Colonic mucosa (tissue), 4 donors: ENCODE results near the gene FGFR3. TPM values are rescaled to one million over a fixed set of nuclear protein-coding genes. Genes with fewer than 3 reads are reported as not detected.
A peak's percentile ranks its signal among the peaks of the same experiment; 100 is the strongest.

ENCODE experiments used
- DNase-seq: peaks from one replicate; pipeline ENCODE4 v3.0.0-alpha.2; 2020
- H3K27ac ChIP-seq: fragments of 200-600 bp; one replicate; pipeline ENCODE4 v1.8.0; 2021
- H3K27me3 ChIP-seq: fragments of 200-600 bp; one replicate; pipeline ENCODE4 v1.8.0; 2021
- H3K36me3 ChIP-seq: fragments of 200-600 bp; one replicate; pipeline ENCODE4 v1.8.0; 2021
- H3K4me1 ChIP-seq: fragments of 200-600 bp; one replicate; pipeline ENCODE4 v1.8.0; 2021; ENCODE audit warnings: mild to moderate bottlenecking
- H3K4me3 ChIP-seq: fragments of 200-600 bp; one replicate; pipeline ENCODE4 v1.8.0; 2021
- H3K9ac ChIP-seq, 2 donors: one replicate each; pipeline ENCODE4 v1.7.0; 2013; ENCODE audit warnings: control low read depth in 2 of 2, low read depth in 2 of 2, low read length in 2 of 2
- H3K9me3 ChIP-seq: fragments of 200-600 bp; one replicate; pipeline ENCODE4 v1.8.0; 2021
- CTCF ChIP-seq: fragments of 200-600 bp; IDR thresholded peaks from one replicate; pipeline ENCODE4 v1.8.0; 2022; ENCODE audit warnings: antibody characterized with exemption, mild to moderate bottlenecking
- intact Hi-C: fragments of 100-400 bp; cut with DNase I; formaldehyde crosslinking; loops from one replicate; pipeline ENCODE4 v1.14.1; 2022
- total RNA-seq, 2 donors: library from RNA; stranded (reverse); fragmentation: NEBNext Ultra II Directional in 1 of 2; extraction: Animal tissue kit (Norgen Biotek cat#: 25700) in 1 of 2; gene quantifications; one replicate each; pipeline ENCODE4 v1.2.1, GENCODE V29; 2021
- donor health status: healthy.
- donor health status: DM: no; HTN: no; CAD: no.
- donor health status: DM: no; HTN: no; CAD: no.

FGFR3 gene
- total RNA-seq, 2 donors from 2014 or later, result 32.3 to 52.9 TPM

DNA sequence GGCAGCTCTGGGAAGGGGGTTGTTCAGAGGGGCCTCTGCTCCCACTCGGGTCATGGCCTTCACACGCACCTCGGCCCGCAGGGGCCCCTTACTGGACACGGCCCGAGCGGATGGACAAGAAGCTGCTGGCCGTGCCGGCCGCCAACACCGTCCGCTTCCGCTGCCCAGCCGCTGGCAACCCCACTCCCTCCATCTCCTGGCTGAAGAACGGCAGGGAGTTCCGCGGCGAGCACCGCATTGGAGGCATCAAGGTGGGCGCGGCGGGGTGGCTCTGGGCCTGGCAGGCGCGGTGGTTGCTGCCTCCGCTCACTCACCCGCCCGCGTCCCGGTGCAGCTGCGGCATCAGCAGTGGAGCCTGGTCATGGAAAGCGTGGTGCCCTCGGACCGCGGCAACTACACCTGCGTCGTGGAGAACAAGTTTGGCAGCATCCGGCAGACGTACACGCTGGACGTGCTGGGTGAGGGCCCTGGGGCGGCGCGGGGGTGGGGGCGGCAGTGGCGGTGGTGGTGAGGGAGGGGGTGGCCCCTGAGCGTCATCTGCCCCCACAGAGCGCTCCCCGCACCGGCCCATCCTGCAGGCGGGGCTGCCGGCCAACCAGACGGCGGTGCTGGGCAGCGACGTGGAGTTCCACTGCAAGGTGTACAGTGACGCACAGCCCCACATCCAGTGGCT is 8.3 kb downstream of the FGFR3 start:
- TF ChIP-seq CTCF, result no peak
- Histone ChIP-seq H3K27me3 (peaks cover 10% of the 10 kb centered on the region), H3K4me1 (peaks cover 7% of the 10 kb centered on the region), H3K4me3 (no peak overlapping the region), H3K9me3 (no peaks in the 10 kb centered on the region), H3K9ac (no peak overlapping the region), H3K27ac (no peak overlapping the region), H3K36me3 (no peaks in the 10 kb centered on the region)
- no peak for DNase-seq
- intact Hi-C loops, result no loop called here

DNA sequence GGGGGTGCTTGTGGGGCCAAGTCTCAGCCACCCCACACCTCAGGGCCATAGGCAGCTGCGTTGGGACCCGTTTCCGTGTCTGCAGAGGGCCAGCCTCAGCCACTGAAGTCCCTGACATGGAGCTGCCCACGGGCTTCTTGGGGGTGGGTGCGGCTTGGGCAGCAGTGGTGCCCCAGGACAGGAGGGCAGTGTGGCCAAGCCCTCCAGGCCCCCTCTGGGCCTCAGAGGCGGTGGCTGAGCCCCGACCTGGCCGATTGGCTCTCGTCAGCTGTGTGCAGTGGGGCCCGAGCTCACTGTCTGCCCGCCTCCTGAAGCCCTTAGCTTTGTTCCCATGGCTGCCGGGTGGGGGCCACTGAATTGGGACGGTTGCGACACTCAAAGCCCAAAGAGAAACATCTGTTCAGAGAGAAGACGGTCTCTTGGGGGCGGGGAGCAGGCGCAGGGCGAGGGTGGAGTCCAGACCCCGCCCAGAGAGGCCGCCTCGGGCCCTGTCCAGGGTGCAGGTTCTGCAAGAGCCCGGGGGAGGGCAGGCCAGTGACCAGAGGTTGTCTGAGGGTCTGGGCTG is 9.1 kb downstream of the FGFR3 start:
- H3K4me3 ChIP-seq, result no peak overlapping the region
- TF ChIP-seq CTCF, result no peak
- DNase-seq, result peak; percentile 48
- H3K36me3 ChIP-seq, result no peaks in the 10 kb centered on the region
- H3K4me1 ChIP-seq, result peaks cover 5% of the 10 kb centered on the region
- intact Hi-C loops, result no loop called here
- H3K9ac ChIP-seq, result no peak overlapping the region
- peaks cover 4% of the 10 kb centered on the region for H3K27me3 ChIP-seq
- no peaks in the 10 kb centered on the region for H3K9me3 ChIP-seq
- no peak overlapping the region for H3K27ac ChIP-seq

GRCh38 chr4:1802720-1803522 is 9.8 kb downstream of the FGFR3 start:
- no peak overlapping the region for H3K27ac ChIP-seq
- intact Hi-C loops, result no loop called here
- no peak for DNase-seq

DNA sequence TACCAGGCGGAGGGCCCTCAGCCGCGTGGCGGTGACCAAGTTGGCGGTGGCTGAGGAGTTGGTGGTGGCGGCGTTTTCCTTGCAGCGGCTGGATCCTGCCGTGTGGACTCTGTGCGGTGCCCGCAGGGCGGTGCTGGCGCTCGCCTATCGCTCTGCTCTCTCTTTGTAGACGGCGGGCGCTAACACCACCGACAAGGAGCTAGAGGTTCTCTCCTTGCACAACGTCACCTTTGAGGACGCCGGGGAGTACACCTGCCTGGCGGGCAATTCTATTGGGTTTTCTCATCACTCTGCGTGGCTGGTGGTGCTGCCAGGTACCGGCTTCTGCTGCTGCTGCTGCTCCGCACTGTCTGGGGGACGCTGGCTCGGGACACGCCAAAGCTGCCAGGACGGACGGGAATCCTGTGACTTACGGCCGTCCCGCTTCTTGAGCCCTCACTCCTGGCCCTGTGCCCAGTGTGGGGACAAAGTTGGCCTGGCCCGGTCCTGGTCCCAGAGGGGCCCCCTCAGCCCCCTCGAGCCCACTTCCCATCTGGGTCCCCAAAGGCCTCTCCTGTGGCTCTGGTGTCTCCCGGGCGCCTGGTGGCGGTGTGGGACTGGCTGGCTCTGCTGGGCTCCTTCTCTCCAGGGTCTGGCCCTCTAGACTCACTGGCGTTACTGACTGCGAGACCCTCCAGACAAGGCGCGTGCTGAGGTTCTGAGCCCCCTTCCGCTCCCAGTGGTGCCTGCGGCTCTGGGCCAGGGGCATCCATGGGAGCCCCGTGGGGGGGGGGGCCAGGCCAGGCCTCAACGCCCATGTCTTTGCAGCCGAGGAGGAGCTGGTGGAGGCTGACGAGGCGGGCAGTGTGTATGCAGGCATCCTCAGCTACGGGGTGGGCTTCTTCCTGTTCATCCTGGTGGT is 10.7 kb downstream of the FGFR3 start:
- Histone ChIP-seq H3K27ac (no peak overlapping the region), H3K36me3 (no peaks in the 10 kb centered on the region), H3K9me3 (no peaks in the 10 kb centered on the region), H3K4me3 (no peak overlapping the region), H3K4me1 (peaks cover 5% of the 10 kb centered on the region), H3K9ac (no peak overlapping the region), H3K27me3 (no peaks in the 10 kb centered on the region)
- TF ChIP-seq CTCF, result no peak
- no peak for DNase-seq
- intact Hi-C loops, result no loop called here

More at GRCh38 chr4:1802720-1803522, 9.8 kb downstream of the FGFR3 start:
- H3K9ac ChIP-seq, result no peak overlapping the region
- H3K9me3 ChIP-seq, result no peaks in the 10 kb centered on the region
- no peak for TF ChIP-seq CTCF
- H3K27me3 ChIP-seq, result no peaks in the 10 kb centered on the region
- peaks cover 5% of the 10 kb centered on the region for H3K4me1 ChIP-seq
- H3K36me3 ChIP-seq, result no peaks in the 10 kb centered on the region
- H3K4me3 ChIP-seq, result no peak overlapping the region
